Osteocyte (in vitro differentiated cells): ENCODE data around the gene PRDM16. TPM values are rescaled to one million over a fixed set of nuclear protein-coding genes. Genes with fewer than 3 reads are reported as not detected.

Experiments used
- DNase-seq: peaks from one replicate; pipeline ENCODE4 v3.0.0; 2021; ENCODE audit warnings: mixed read lengths; ENCODE audit not compliant: unreplicated experiment; ENCODE audit errors: extremely low spot score
- H3K27ac Mint-ChIP-seq: one replicate; pipeline ENCODE4 v1.8.0; 2021; ENCODE audit warnings: mild to moderate bottlenecking, mixed read lengths; ENCODE audit not compliant: unreplicated experiment
- H3K27me3 Mint-ChIP-seq: one replicate; pipeline ENCODE4 v1.8.0; 2021; ENCODE audit warnings: mixed read lengths; ENCODE audit not compliant: unreplicated experiment
- H3K36me3 Mint-ChIP-seq: one replicate; pipeline ENCODE4 v1.8.0; 2021; ENCODE audit warnings: mixed read lengths; ENCODE audit not compliant: unreplicated experiment
- H3K4me1 Mint-ChIP-seq: one replicate; pipeline ENCODE4 v1.8.0; 2021; ENCODE audit warnings: mixed read lengths; ENCODE audit not compliant: unreplicated experiment
- H3K4me3 Mint-ChIP-seq: one replicate; pipeline ENCODE4 v1.8.0; 2021; ENCODE audit warnings: mild to moderate bottlenecking, moderate library complexity, mixed read lengths; ENCODE audit not compliant: unreplicated experiment
- H3K9me3 Mint-ChIP-seq: one replicate; pipeline ENCODE4 v1.8.0; 2021; ENCODE audit warnings: mixed read lengths; ENCODE audit not compliant: unreplicated experiment
- CTCF ChIP-seq: fragments of 200-600 bp; sonication (generic); IDR thresholded peaks from 2 replicates; pipeline ENCODE4 v1.5.0; 2021; ENCODE audit warnings: antibody characterized with exemption, mild to moderate bottlenecking, moderate library complexity
- total RNA-seq: library from RNA; stranded (reverse); gene quantifications from 2 replicates; pipeline ENCODE4 v1.2.1, GENCODE V29; 2021

PRDM16 gene
- total RNA-seq, 1 donor from 2014 or later = 7.1 TPM

DNA sequence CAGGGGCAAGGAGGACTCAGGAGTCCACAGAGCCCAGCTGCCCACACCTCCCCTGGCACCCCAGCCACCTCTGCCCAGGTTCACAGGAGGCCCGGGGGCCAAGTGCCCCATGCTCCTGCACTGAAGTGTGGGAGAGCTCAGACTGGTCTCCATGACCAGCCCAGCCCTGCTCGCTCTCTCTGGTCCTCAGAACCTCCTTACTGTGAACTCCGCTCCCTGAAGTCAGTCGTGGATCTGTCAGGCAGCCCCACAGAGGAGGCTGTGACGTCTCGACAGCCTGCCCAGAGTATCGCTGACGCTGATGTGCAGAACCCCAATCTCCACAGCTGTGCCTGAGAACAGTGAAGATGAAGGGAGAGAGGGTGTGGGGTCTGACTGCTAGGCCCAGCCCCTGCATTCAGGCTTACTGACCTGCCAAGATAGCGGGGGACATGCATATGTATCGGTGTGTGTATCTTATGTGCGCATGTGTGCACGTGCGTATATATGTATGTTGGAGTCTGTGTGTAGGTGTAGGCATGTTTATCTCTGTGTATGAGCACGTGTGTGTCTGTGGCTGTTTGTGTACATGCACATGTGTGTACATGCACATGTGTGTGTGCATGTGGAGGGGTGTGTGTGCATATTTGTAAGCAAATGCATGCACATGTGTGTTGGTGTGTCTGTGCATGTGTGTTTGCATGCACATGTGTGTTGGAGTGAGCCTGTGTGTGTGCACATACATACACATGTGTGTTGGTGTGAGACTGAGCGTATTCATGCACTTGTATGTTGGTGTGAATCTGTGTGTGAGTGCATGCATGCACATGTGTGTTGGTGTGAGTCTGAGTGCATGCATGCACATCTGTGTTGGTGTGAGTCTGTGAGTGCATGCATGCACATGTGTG, 267.0 kb downstream of the PRDM16 start:
- TF ChIP-seq CTCF = no peak
- Mint-ChIP-seq H3K9me3 (no peaks in the 10 kb centered on the region), H3K4me1 (no peaks in the 10 kb centered on the region), H3K27me3 (peaks cover 9% of the 10 kb centered on the region), H3K36me3 (no peaks in the 10 kb centered on the region), H3K27ac (no peak overlapping the region), H3K4me3 (no peak overlapping the region)
- no peak for DNase-seq

GRCh38 chr1:3336641-3337630, 267.9 kb downstream of the PRDM16 start:
- peaks cover 9% of the 10 kb centered on the region for H3K27me3 Mint-ChIP-seq
- peaks cover 2% of the 10 kb centered on the region for H3K36me3 Mint-ChIP-seq
- H3K4me1 Mint-ChIP-seq = no peaks in the 10 kb centered on the region
- H3K9me3 Mint-ChIP-seq = no peaks in the 10 kb centered on the region
- no peak for TF ChIP-seq CTCF
- H3K27ac Mint-ChIP-seq = no peak overlapping the region
- DNase-seq = no peak
- no peak overlapping the region for H3K4me3 Mint-ChIP-seq

- Mint-ChIP-seq H3K27ac (no peak overlapping the region), H3K36me3 (peaks cover 2% of the 10 kb centered on the region), H3K4me1 (no peaks in the 10 kb centered on the region), H3K27me3 (peaks cover 7% of the 10 kb centered on the region), H3K4me3 (no peak overlapping the region), H3K9me3 (peaks cover 5% of the 10 kb centered on the region)
- TF ChIP-seq CTCF = no peak
- no peak for DNase-seq
Measured at GRCh38 chr1:3337798-3338724, 269.1 kb downstream of the PRDM16 start.

DNA sequence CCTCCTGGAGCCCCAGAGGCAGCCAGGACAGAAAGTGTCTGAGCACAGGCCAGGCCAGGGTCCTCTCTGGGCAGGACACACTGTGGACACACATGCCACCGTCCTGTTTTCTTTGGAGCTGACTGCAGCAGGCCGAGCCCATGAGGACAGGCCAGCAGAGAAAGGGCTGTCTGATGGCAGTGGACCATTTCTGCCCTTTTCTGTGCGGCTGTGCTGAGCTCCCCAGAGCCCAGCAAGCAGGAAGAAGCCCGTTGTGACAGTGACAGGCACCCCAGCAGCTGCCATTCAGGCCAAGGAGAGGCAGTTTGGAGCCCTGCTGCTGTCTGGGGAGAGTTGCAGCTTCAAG, 269.7 kb downstream of the PRDM16 start:
- no peak overlapping the region for H3K27ac Mint-ChIP-seq
- no peak overlapping the region for H3K4me3 Mint-ChIP-seq
- no peak for TF ChIP-seq CTCF
- peaks cover 7% of the 10 kb centered on the region for H3K27me3 Mint-ChIP-seq
- H3K4me1 Mint-ChIP-seq = no peaks in the 10 kb centered on the region
- peaks cover 10% of the 10 kb centered on the region for H3K9me3 Mint-ChIP-seq
- H3K36me3 Mint-ChIP-seq = peaks cover 2% of the 10 kb centered on the region
- DNase-seq = no peak
